ENCODE results near the gene DLL4. TPM values are rescaled to one million over a fixed set of nuclear protein-coding genes. Genes with fewer than 3 reads are reported as not detected.

DLL4 gene
- total and polyA plus RNA-seq, 10 of the 15 experiments (the other 5 are each of a cell fraction or from before 2014, with no cell fraction given) = 0.04 to 0.16 (median 0.09) TPM; not detected in 6

DNA sequence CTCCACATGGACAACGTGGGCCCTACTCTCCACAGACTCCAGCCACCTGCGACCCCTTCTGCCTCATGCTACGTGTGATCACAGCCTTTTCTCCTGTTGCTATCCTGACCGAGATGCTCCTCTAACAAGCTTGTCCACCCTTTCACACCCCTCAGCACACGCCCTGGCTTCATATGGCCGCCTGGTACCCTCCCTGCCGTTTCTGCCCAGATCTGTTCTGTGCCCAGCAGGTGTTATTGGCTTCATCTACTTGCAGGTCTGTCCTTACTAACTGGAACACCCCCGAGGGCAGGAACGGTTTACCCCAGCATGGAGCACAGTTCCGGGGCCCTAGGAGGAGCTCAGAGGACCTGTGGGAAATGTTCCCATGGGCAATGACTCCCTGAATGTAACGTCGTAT lies 34.1 kb downstream of the DLL4 start:
- no TSS peak for BruUV-seq (replicated peaks)
- Histone ChIP-seq H3K4me3 (no peak overlapping the region), H3K9me3 (replicated peaks; ENCODE audit: control insufficient read depth, insufficient read depth, low read length) (no peaks in the 10 kb centered on the region), H3K36me3 (ENCODE audit: control insufficient read depth in 2 of 2, insufficient read depth in 2 of 2, low read length in 1 of 2) (no peaks in the 10 kb centered on the region), H3K4me2 (ENCODE audit: control insufficient read depth, insufficient read depth) (no peak overlapping the region), H3K79me2 (ENCODE audit: control insufficient read depth, insufficient read depth, low read length) (no peaks in the 10 kb centered on the region), H3K4me1 (ENCODE audit: control insufficient read depth, insufficient read depth, low read length) (no peaks in the 10 kb centered on the region), H3K27ac (ENCODE audit: control insufficient read depth, insufficient read depth) (no peak overlapping the region), H4K20me1 (ENCODE audit: control insufficient read depth, insufficient read depth) (no peaks in the 10 kb centered on the region), H2AFZ (ENCODE audit: control insufficient read depth, low read depth, low read length) (no peak overlapping the region), H3K9ac (ENCODE audit: control insufficient read depth, insufficient read depth, low read length) (no peak overlapping the region), H3K27me3 (replicated peaks in 1 of 2; ENCODE audit: control insufficient read depth in 2 of 2, insufficient read depth in 2 of 2, low read length in 1 of 2) (no peaks in the 10 kb centered on the region; a peak in 1 of 4 replicates)
- ATAC-seq (no peak), FAIRE-seq (no peak), DNase-seq (ENCODE audit: low read depth, low spot score) (no peak)
- WGBS (ENCODE audit: insufficient coverage, insufficient replicate concordance, low lambda C conversion rate, missing lambda C conversion rate) = 48% methylated on average over 12 of the region's 12 CpGs
- POLR2A ChIA-PET = no interaction called here
- TF ChIP-seq PAX8 (IDR thresholded peaks at IDR 0.05) (no peak), IKZF1 (conservative IDR thresholded peaks at IDR 0.05) (no peak), IKZF2 (IDR thresholded peaks at IDR 0.05) (no peak), MXI1 (IDR thresholded peaks at IDR 0.05; ENCODE audit: low read depth, low read length) (no peak), EZH2 (IDR thresholded peaks at IDR 0.05; ENCODE audit: borderline replicate concordance, control insufficient read depth, low read depth, low read length) (no peak), ZSCAN29 (IDR thresholded peaks at IDR 0.05) (no peak)
- TF ChIP-seq, protein P1, sequence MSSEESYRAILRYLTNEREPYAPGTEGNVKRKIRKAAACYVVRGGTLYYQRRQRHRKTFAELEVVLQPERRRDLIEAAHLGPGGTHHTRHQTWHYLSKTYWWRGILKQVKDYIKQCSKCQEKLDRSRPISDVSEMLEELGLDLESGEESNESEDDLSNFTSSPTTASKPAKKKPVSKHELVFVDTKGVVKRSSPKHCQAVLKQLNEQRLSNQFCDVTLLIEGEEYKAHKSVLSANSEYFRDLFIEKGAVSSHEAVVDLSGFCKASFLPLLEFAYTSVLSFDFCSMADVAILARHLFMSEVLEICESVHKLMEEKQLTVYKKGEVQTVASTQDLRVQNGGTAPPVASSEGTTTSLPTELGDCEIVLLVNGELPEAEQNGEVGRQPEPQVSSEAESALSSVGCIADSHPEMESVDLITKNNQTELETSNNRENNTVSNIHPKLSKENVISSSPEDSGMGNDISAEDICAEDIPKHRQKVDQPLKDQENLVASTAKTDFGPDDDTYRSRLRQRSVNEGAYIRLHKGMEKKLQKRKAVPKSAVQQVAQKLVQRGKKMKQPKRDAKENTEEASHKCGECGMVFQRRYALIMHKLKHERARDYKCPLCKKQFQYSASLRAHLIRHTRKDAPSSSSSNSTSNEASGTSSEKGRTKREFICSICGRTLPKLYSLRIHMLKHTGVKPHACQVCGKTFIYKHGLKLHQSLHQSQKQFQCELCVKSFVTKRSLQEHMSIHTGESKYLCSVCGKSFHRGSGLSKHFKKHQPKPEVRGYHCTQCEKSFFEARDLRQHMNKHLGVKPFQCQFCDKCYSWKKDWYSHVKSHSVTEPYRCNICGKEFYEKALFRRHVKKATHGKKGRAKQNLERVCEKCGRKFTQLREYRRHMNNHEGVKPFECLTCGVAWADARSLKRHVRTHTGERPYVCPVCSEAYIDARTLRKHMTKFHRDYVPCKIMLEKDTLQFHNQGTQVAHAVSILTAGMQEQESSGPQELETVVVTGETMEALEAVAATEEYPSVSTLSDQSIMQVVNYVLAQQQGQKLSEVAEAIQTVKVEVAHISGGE (CRISPR knock-in tag; IDR thresholded peaks at IDR 0.05) = no peak
- TF ChIP-seq, protein P2, sequence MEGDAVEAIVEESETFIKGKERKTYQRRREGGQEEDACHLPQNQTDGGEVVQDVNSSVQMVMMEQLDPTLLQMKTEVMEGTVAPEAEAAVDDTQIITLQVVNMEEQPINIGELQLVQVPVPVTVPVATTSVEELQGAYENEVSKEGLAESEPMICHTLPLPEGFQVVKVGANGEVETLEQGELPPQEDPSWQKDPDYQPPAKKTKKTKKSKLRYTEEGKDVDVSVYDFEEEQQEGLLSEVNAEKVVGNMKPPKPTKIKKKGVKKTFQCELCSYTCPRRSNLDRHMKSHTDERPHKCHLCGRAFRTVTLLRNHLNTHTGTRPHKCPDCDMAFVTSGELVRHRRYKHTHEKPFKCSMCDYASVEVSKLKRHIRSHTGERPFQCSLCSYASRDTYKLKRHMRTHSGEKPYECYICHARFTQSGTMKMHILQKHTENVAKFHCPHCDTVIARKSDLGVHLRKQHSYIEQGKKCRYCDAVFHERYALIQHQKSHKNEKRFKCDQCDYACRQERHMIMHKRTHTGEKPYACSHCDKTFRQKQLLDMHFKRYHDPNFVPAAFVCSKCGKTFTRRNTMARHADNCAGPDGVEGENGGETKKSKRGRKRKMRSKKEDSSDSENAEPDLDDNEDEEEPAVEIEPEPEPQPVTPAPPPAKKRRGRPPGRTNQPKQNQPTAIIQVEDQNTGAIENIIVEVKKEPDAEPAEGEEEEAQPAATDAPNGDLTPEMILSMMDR (IDR thresholded peaks at IDR 0.05 in 2 of 3, conservative IDR thresholded peaks at IDR 0.05 in 1 of 3; ENCODE audit: control insufficient read depth in 2 of 3, extremely low read depth in 1 of 3, insufficient read depth in 1 of 3, low read depth in 3 of 3, low read length in 3 of 3) = no peak
- SMC1A ChIA-PET (ENCODE audit: uncharacterized antibody, unreplicated experiment) = interaction anchor here (0.7 to 1.2 kb wide), 2 partner anchors 12 to 19 kb away, joined by 3 read pairs; no protein-coding TSS in a partner anchor
- RAD21 ChIA-PET (ENCODE audit: unreplicated experiment) = no interaction called here
- intact Hi-C loops (cut with micrococcal nuclease; ENCODE audit: unreplicated experiment) = no loop called here
- in situ Hi-C loops (cut with MboI) = no loop called here
- CTCF ChIA-PET = interaction anchor here (0.6 to 2.6 kb wide), 3 partner anchors 10 to 1190 kb away, joined by 3 to 10 read pairs (median 3); no protein-coding TSS in a partner anchor

All from GM12878 (cell line).